Calu3 (cell line): ENCODE measurements around the gene PCED1B. TPM values are rescaled to one million over a fixed set of nuclear protein-coding genes. Genes with fewer than 3 reads are reported as not detected.
A peak's percentile ranks its signal among the peaks of the same experiment; 100 is the strongest.

Source experiments
- BruUV-seq: library from RNA; stranded (reverse); fragments of 400-500 nt; replicated peaks from 2 replicates; lab custom pipeline; 2021; lab: Mats Ljungman, UMichigan
- CTCF ChIA-PET: fragments of 300-600 bp; sonication (Branson Sonifier 250); formaldehyde crosslinking; loops from one replicate; lab custom pipeline; 2022; ENCODE audit warnings: antibody characterized with exemption; lab: Charles Lee
- DNase-seq: peaks from one replicate; pipeline ENCODE4 v3.0.0; 2022
- H3K27ac Mint-ChIP-seq: one replicate; pipeline ENCODE4 v1.8.0; 2022; ENCODE audit warnings: mixed read lengths; ENCODE audit not compliant: unreplicated experiment
- H3K27me3 Mint-ChIP-seq: one replicate; pipeline ENCODE4 v1.8.0; 2022; ENCODE audit warnings: mixed read lengths; ENCODE audit not compliant: unreplicated experiment
- H3K36me3 Mint-ChIP-seq: one replicate; pipeline ENCODE4 v1.8.0; 2022; ENCODE audit warnings: mild to moderate bottlenecking, moderate library complexity, mixed read lengths; ENCODE audit not compliant: insufficient read depth, unreplicated experiment
- H3K4me1 Mint-ChIP-seq: one replicate; pipeline ENCODE4 v1.8.0; 2022; ENCODE audit warnings: mild to moderate bottlenecking, low read depth, mixed read lengths; ENCODE audit not compliant: unreplicated experiment
- H3K4me3 Mint-ChIP-seq: one replicate; pipeline ENCODE4 v1.8.0; 2022; ENCODE audit warnings: mild to moderate bottlenecking, low read depth, moderate library complexity, mixed read lengths; ENCODE audit not compliant: unreplicated experiment
- H3K9me3 Mint-ChIP-seq: one replicate; pipeline ENCODE4 v1.8.0; 2022; ENCODE audit warnings: low read depth, mixed read lengths; ENCODE audit not compliant: unreplicated experiment
- intact Hi-C: fragments of 100-400 bp; cut with micrococcal nuclease; formaldehyde crosslinking; loops from one replicate; pipeline ENCODE4 v1.10.0; 2022; ENCODE audit not compliant: unreplicated experiment
- total RNA-seq: library from RNA; stranded (reverse); gene quantifications from 2 replicates; pipeline ENCODE4 v1.2.3, GENCODE V29; 2022
- TF ChIP-seq, protein P1 (sequence below): fragments of 200-600 bp; IDR thresholded peaks from one replicate; pipeline ENCODE4 v1.8.0; 2022; ENCODE audit warnings: antibody characterized with exemption; ENCODE audit not compliant: unreplicated experiment

PCED1B gene
- total RNA-seq, 1 experiment from 2014 or later: 4.1 TPM

- TF ChIP-seq, protein P1, sequence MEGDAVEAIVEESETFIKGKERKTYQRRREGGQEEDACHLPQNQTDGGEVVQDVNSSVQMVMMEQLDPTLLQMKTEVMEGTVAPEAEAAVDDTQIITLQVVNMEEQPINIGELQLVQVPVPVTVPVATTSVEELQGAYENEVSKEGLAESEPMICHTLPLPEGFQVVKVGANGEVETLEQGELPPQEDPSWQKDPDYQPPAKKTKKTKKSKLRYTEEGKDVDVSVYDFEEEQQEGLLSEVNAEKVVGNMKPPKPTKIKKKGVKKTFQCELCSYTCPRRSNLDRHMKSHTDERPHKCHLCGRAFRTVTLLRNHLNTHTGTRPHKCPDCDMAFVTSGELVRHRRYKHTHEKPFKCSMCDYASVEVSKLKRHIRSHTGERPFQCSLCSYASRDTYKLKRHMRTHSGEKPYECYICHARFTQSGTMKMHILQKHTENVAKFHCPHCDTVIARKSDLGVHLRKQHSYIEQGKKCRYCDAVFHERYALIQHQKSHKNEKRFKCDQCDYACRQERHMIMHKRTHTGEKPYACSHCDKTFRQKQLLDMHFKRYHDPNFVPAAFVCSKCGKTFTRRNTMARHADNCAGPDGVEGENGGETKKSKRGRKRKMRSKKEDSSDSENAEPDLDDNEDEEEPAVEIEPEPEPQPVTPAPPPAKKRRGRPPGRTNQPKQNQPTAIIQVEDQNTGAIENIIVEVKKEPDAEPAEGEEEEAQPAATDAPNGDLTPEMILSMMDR: no peak
- BruUV-seq: no TSS peak
- Mint-ChIP-seq H3K4me3 (peak overlapping the region; percentile 4), H3K27ac (peak overlapping the region; percentile 99), H3K9me3 (peaks cover 3% of the 10 kb centered on the region), H3K27me3 (no peaks in the 10 kb centered on the region), H3K4me1 (peaks cover 79% of the 10 kb centered on the region), H3K36me3 (peaks cover 12% of the 10 kb centered on the region)
- intact Hi-C loops: loop anchor here (2.0 kb wide), 3 partner anchors 80 to 156 kb away; no protein-coding TSS in a partner anchor
- CTCF ChIA-PET: interaction anchor here (0.7 to 2.4 kb wide), 2 partner anchors 107 to 110 kb away, joined by 3 to 6 read pairs; partner anchors contain the start of genes AMIGO2 and PCED1B
- DNase-seq: peak; percentile 42
Observed at GRCh38 chr12:47190271-47190750, 110.9 kb downstream of the PCED1B start.

DNA sequence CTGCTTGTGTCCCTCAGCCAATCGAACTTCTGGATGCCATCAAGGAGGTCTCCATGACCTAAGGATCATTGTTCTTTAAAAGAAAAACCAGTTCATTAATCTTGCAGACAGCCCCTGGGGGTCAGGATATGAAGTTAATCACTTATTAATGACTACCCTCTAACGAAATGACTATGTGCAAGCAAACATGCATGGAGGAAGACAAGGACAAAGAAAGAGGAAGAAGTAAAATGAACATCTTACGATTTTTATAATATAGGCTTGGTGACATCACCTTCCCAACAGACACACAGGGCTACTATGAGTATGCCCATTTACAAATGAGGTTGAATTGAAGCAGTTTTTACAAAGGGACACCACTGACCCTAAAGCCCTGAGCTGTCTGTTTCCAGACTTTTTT is 111.5 kb downstream of the PCED1B start:
- no peaks in the 10 kb centered on the region for H3K27me3 Mint-ChIP-seq
- DNase-seq: no peak
- TF ChIP-seq, protein P1: no peak
- intact Hi-C loops: loop anchor here (2.0 kb wide), 3 partner anchors 80 to 156 kb away; no protein-coding TSS in a partner anchor
- CTCF ChIA-PET: interaction anchor here (2.4 kb wide), 1 partner anchor 111 kb away, joined by 6 read pairs; the partner anchor contains the start of genes AMIGO2 and PCED1B
- H3K36me3 Mint-ChIP-seq: peaks cover 12% of the 10 kb centered on the region
- peak overlapping the region; percentile 4 for H3K4me3 Mint-ChIP-seq
- peak overlapping the region; percentile 99 for H3K27ac Mint-ChIP-seq
- no TSS peak for BruUV-seq
- peaks cover 77% of the 10 kb centered on the region for H3K4me1 Mint-ChIP-seq
- H3K9me3 Mint-ChIP-seq: peaks cover 3% of the 10 kb centered on the region

DNA sequence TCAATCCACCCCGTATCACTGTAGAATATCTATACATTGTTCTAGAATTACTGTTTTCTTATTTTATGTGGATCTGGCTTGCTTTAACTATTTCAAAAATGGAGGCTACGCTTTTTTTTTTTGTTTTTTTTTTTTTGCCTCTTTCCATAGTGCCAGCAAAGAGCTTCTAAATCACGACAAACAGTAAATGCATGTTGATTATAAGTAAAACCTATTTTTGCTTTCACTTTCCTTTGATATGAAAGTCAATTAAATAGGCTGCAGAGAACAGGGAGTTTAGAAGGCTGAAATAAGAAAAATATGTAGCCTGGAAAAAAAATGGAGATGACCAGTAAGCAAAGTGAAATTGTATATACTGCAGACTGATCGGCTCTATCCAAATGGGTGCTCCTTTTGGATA is 112.6 kb downstream of the PCED1B start:
- CTCF ChIA-PET: no interaction called here
- no peak overlapping the region for H3K4me3 Mint-ChIP-seq
- no peak for DNase-seq
- TF ChIP-seq, protein P1: no peak
- H3K27me3 Mint-ChIP-seq: no peaks in the 10 kb centered on the region
- intact Hi-C loops: no loop called here
- H3K27ac Mint-ChIP-seq: peak overlapping the region; percentile 99
- H3K4me1 Mint-ChIP-seq: peaks cover 73% of the 10 kb centered on the region
- no TSS peak for BruUV-seq
- peaks cover 8% of the 10 kb centered on the region for H3K36me3 Mint-ChIP-seq
- H3K9me3 Mint-ChIP-seq: peaks cover 2% of the 10 kb centered on the region

DNA sequence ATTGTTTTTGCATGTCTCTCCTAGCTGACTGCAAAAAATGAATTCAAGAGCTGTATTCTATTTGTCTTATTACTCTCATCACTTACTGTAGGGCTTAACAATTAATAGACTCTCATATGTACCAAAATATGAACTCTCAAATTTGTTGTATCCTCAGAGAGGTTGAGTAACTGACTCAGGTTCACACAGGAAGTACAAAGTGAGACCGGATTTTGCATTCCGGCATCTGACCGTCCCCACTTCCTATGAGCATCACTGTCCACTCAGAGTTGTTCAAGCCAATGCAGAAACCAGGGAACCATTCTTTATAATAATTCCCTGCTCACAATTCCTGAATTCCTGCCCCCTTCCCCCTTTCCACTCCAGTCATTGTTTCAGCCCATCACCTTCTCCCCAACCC is 113.6 kb downstream of the PCED1B start:
- Mint-ChIP-seq H3K4me3 (no peak overlapping the region), H3K36me3 (peaks cover 8% of the 10 kb centered on the region), H3K9me3 (no peaks in the 10 kb centered on the region), H3K4me1 (peaks cover 63% of the 10 kb centered on the region), H3K27ac (no peak overlapping the region), H3K27me3 (no peaks in the 10 kb centered on the region)
- CTCF ChIA-PET: no interaction called here
- TF ChIP-seq, protein P1: no peak
- no peak for DNase-seq
- intact Hi-C loops: no loop called here
- BruUV-seq: no TSS peak
